HCT116 (cell line): ENCODE results near the gene EHBP1. TPM values are rescaled to one million over a fixed set of nuclear protein-coding genes. Genes with fewer than 3 reads are reported as not detected.

Experiments used
- ATAC-seq: fragments of 200-7000 bp; cut with Tn5 transposase; 2 replicates; pipeline ENCODE4 v1.9.1; 2020; ENCODE audit warnings: mild to moderate bottlenecking, moderate library complexity
- BruUV-seq: library from RNA; stranded (reverse); fragments of 400-500 nt; replicated peaks from 2 replicates; lab custom pipeline; 2021; lab: Mats Ljungman, UMichigan
- CTCF ChIA-PET: fragments of 300-600 bp; sonication (Branson Sonifier 250); formaldehyde crosslinking; loops from one replicate; lab custom pipeline; 2021; ENCODE audit warnings: antibody characterized with exemption; lab: Charles Lee
- POLR2A ChIA-PET: fragments of 300-600, 350-600 bp; sonication (Branson Sonifier 250); formaldehyde crosslinking; loops from one replicate; lab custom pipeline; 2021; ENCODE audit warnings: antibody characterized with exemption; lab: Charles Lee
- RAD21 ChIA-PET, 2 experiments: fragments of 300-600 bp; sonication (Branson Sonifier 250); formaldehyde crosslinking; loops; one replicate each; lab custom pipeline; 2023; ENCODE audit warnings: low total read pairs in 2 of 2; ENCODE audit not compliant: uncharacterized antibody in 2 of 2, unreplicated experiment in 2 of 2, low non-redundant PET in 1 of 2; lab: Charles Lee
- DNase-seq: peaks from one replicate; pipeline ENCODE4 v3.0.0-alpha.2; 2010; ENCODE audit warnings: low read depth, low spot score
- H2AFZ ChIP-seq: fragments of 200-600 bp; shearing (Covaris generic), sonication (generic); 2 replicates; pipeline ENCODE4 v1.6.1; 2017; ENCODE audit warnings: low read depth, mixed run types, mixed read lengths, antibody characterized with exemption, low read length; ENCODE audit not compliant: poor library complexity, severe bottlenecking
- H3K27ac ChIP-seq: 2 replicates; pipeline ENCODE4 v1.5.1; 2012; ENCODE audit warnings: low read depth, low read length
- H3K27me3 ChIP-seq: fragments of 200-600 bp; sonication (generic); 2 replicates; pipeline ENCODE4 v1.6.1; 2016; ENCODE audit warnings: mixed run types, low read length, mixed read lengths; ENCODE audit not compliant: insufficient read depth
- H3K36me3 ChIP-seq, 2 experiments: fragments of 200-500 bp in 1 of 2; fragments of 200-600 bp in 1 of 2; sonication (Bioruptor generic) in 1 of 2; sonication (generic) in 1 of 2; 2 replicates each; pipeline versions ENCODE4 v1.5.1 to v1.6.1; 2014 to 2016; ENCODE audit warnings: low read length in 2 of 2, inconsistent platforms in 1 of 2, mixed read lengths in 1 of 2, mixed run types in 1 of 2; ENCODE audit not compliant: insufficient read depth in 2 of 2, control insufficient read depth in 1 of 2
- H3K4me1 ChIP-seq, 2 experiments: fragments of 200-600 bp in 1 of 2; sonication (generic) in 1 of 2; 2 replicates each; pipeline versions ENCODE4 v1.5.1 to v1.6.1; 2012 to 2017; ENCODE audit warnings: low read length in 2 of 2, inconsistent platforms in 1 of 2, mild to moderate bottlenecking in 1 of 2, mixed read lengths in 1 of 2, mixed run types in 1 of 2, moderate library complexity in 1 of 2; ENCODE audit not compliant: insufficient read depth in 2 of 2, control insufficient read depth in 1 of 2
- H3K4me2 ChIP-seq: fragments of 200-600 bp; sonication (generic); 2 replicates; pipeline ENCODE4 v1.6.1; 2017; ENCODE audit warnings: mixed run types, low read length, mixed read lengths
- H3K4me3 ChIP-seq, 2 experiments: fragments of 200-600 bp in 1 of 2; sonication (generic) in 1 of 2; replicated peaks in 1 of 2; 2 replicates each; pipeline ENCODE4 v1.5.1; 2011 to 2016; ENCODE audit warnings: low read length in 2 of 2, control low read depth in 1 of 2, low read depth in 1 of 2, mild to moderate bottlenecking in 1 of 2, mixed read lengths in 1 of 2, mixed run types in 1 of 2
- H3K79me2 ChIP-seq: fragments of 200-600 bp; sonication (generic); 2 replicates; pipeline ENCODE4 v1.6.1; 2017; ENCODE audit warnings: mild to moderate bottlenecking, mixed run types, low read length, moderate library complexity, mixed read lengths; ENCODE audit not compliant: insufficient read depth
- H3K9ac ChIP-seq: fragments of 200-600 bp; sonication (generic); 2 replicates; pipeline ENCODE4 v1.6.1; 2016; ENCODE audit warnings: low read length, mixed read lengths
- H3K9me2 ChIP-seq: fragments of 200-600 bp; sonication (generic), shearing (Covaris generic); 2 replicates; pipeline ENCODE4 v1.6.1; 2017; ENCODE audit warnings: mixed run types, mild to moderate bottlenecking, moderate library complexity; ENCODE audit not compliant: insufficient read depth
- H3K9me3 ChIP-seq, 2 experiments: fragments of 200-500 bp in 1 of 2; fragments of 200-600 bp in 1 of 2; sonication (Bioruptor generic) in 1 of 2; sonication (generic) in 1 of 2; 2 replicates each; pipeline ENCODE4 v1.6.1; 2014 to 2017; ENCODE audit warnings: low read length in 2 of 2, mixed read lengths in 2 of 2, inconsistent platforms in 1 of 2, low read depth in 1 of 2, mild to moderate bottlenecking in 1 of 2, mixed run types in 1 of 2, moderate library complexity in 1 of 2; ENCODE audit not compliant: control insufficient read depth in 1 of 2, insufficient read depth in 1 of 2
- H4K20me1 ChIP-seq: fragments of 200-600 bp; sonication (generic), shearing (Covaris generic); 2 replicates; pipeline ENCODE4 v1.6.1; 2017; ENCODE audit warnings: mixed run types, mild to moderate bottlenecking, moderate library complexity; ENCODE audit not compliant: insufficient read depth
- CBX3 ChIP-seq: IDR thresholded peaks from 2 replicates; pipeline ENCODE4 v1.6.1; 2012; ENCODE audit warnings: low read depth
- CEBPB ChIP-seq: IDR thresholded peaks from 2 replicates; pipeline ENCODE4 v1.6.1; 2012; ENCODE audit warnings: low read depth
- CTCF ChIP-seq, 3 experiments: fragments of 200-600 bp in 1 of 3; sonication (generic) in 1 of 3; IDR thresholded peaks in 2 of 3; conservative IDR thresholded peaks in 1 of 3; 2 replicates each; pipeline ENCODE4 v1.5.1; 2012 to 2017; ENCODE audit warnings: low read depth in 2 of 3, low read length in 2 of 3, antibody characterized with exemption in 1 of 3, borderline replicate concordance in 1 of 3, control low read depth in 1 of 3, mild to moderate bottlenecking in 1 of 3, mixed read lengths in 1 of 3, mixed run types in 1 of 3, moderate library complexity in 1 of 3; ENCODE audit not compliant: insufficient read depth in 1 of 3
- ELF1 ChIP-seq: IDR thresholded peaks from 2 replicates; pipeline ENCODE4 v1.6.1; 2012; ENCODE audit warnings: low read depth, borderline replicate concordance
- EZH2 ChIP-seq: fragments of 200-600 bp; sonication (generic); IDR thresholded peaks from 2 replicates; pipeline ENCODE4 v1.6.1; 2017; ENCODE audit warnings: antibody characterized with exemption, mixed run types
- EZH2phosphoT487 ChIP-seq: fragments of 200-600 bp; IDR thresholded peaks from 2 replicates; pipeline ENCODE4 v1.6.1; 2018; ENCODE audit warnings: antibody characterized with exemption, borderline replicate concordance
- FOSL1 ChIP-seq: IDR thresholded peaks from 2 replicates; pipeline ENCODE4 v1.6.1; 2012; ENCODE audit warnings: low read depth
- MAX ChIP-seq: IDR thresholded peaks from 2 replicates; pipeline ENCODE4 v1.6.1; 2012
- POLR2A ChIP-seq: IDR thresholded peaks from 2 replicates; pipeline ENCODE4 v1.7.0; 2011; ENCODE audit warnings: borderline replicate concordance; ENCODE audit not compliant: insufficient read depth, insufficient read length; ENCODE audit errors: extremely low read depth
- RAD21 ChIP-seq: IDR thresholded peaks from 2 replicates; pipeline ENCODE4 v1.6.1; 2012; ENCODE audit warnings: low read depth, mild to moderate bottlenecking
- SRF ChIP-seq: IDR thresholded peaks from 2 replicates; pipeline ENCODE4 v1.6.1; 2012; ENCODE audit warnings: low read depth
- YY1 ChIP-seq: IDR thresholded peaks from 2 replicates; pipeline ENCODE4 v1.6.1; 2011; ENCODE audit warnings: low read length, low read depth, moderate library complexity, mild to moderate bottlenecking; ENCODE audit not compliant: insufficient replicate concordance; ENCODE audit errors: extremely low read depth
- ZBTB33 ChIP-seq: IDR thresholded peaks from 2 replicates; pipeline ENCODE4 v1.6.1; 2011; ENCODE audit warnings: mild to moderate bottlenecking, low read length, moderate library complexity; ENCODE audit not compliant: insufficient replicate concordance; ENCODE audit errors: extremely low read depth
- ZNF274 ChIP-seq: fragments of 200-500 bp; sonication (Bioruptor generic); IDR thresholded peaks from 2 replicates; pipeline ENCODE4 v1.6.1; 2014; ENCODE audit warnings: mild to moderate bottlenecking, low read depth, low read length, inconsistent platforms
- intact Hi-C: fragments of 100-400 bp; cut with micrococcal nuclease; formaldehyde crosslinking; loops from 2 replicates; pipeline ENCODE4 v1.10.0; 2022
- total RNA-seq: library from RNA; stranded (reverse); gene quantifications from one replicate; pipeline ENCODE4 v1.2.1, GENCODE V29; 2021; ENCODE audit not compliant: unreplicated experiment

EHBP1 gene
- total RNA-seq, 1 experiment from 2014 or later = 89.9 TPM

GRCh38 chr2:62812921-62813825 is 107.7 kb downstream of the EHBP1 start:
- Histone ChIP-seq H2AFZ (no peak overlapping the region), H3K79me2 (peaks cover 94% of the 10 kb centered on the region), H3K4me3 (no peak overlapping the region), H3K9ac (no peak overlapping the region), H3K27ac (no peak overlapping the region), H3K27me3 (no peaks in the 10 kb centered on the region), H3K4me1 (peaks cover 0 to 21% of the 10 kb centered on the region in 2 experiments; a peak in 2 of 4 replicates), H3K4me2 (0 out of 2 replicates have a peak overlapping the region, but pooled peaks have one; percentile 2), H3K36me3 (no peaks in the 10 kb centered on the region), H4K20me1 (peaks cover 2% of the 10 kb centered on the region; the same call in 1 of the 2 replicates), H3K9me3 (no peaks in the 10 kb centered on the region), H3K9me2 (0 out of 2 replicates have a peak, but pooled peaks cover 3% of the 10 kb centered on the region)
- intact Hi-C loops = no loop called here
- ATAC-seq (peak; percentile 44; the same call in 1 of the 2 replicates), DNase-seq (no peak)
- ChIA-PET CTCF (no interaction called here), POLR2A (no interaction called here), RAD21 (no interaction called here)
- TF ChIP-seq EZH2 = no peak
- TF ChIP-seq ELF1 = no peak
- no peak for TF ChIP-seq CEBPB
- no peak for TF ChIP-seq CBX3
- no peak for TF ChIP-seq FOSL1
- no peak for TF ChIP-seq CTCF (IDR thresholded peaks at IDR 0.05 in 2 of 3, conservative IDR thresholded peaks at IDR 0.05 in 1 of 3; ENCODE audit: borderline replicate concordance in 1 of 3, insufficient read depth in 1 of 3, low read depth in 2 of 3, low read length in 2 of 3)
- no peak for TF ChIP-seq EZH2phosphoT487
- TF ChIP-seq ZBTB33 = no peak
- TF ChIP-seq MAX = no peak
- no peak for TF ChIP-seq ZNF274
- TF ChIP-seq RAD21 = no peak
- TF ChIP-seq SRF = no peak
- TF ChIP-seq POLR2A = no peak
- TF ChIP-seq YY1 = no peak
- BruUV-seq = no TSS peak
